H4 (cell line): Measurements from ENCODE around the gene NINL. TPM values are rescaled to one million over a fixed set of nuclear protein-coding genes. Genes with fewer than 3 reads are reported as not detected.

Experiments
- DNase-seq: peaks from one replicate; pipeline ENCODE4 v3.0.0-alpha.2; 2015; ENCODE audit warnings: low spot score
- total RNA-seq: library from RNA; depleted of rRNA; stranded (reverse); fragments of >200 nt; shearing (Covaris generic); gene quantifications from 2 replicates; pipeline ENCODE4 v1.2.3, GENCODE V29; 2014; rRNA removed

NINL gene
- total RNA-seq, 1 experiment from 2014 or later: 4.4 TPM

DNA sequence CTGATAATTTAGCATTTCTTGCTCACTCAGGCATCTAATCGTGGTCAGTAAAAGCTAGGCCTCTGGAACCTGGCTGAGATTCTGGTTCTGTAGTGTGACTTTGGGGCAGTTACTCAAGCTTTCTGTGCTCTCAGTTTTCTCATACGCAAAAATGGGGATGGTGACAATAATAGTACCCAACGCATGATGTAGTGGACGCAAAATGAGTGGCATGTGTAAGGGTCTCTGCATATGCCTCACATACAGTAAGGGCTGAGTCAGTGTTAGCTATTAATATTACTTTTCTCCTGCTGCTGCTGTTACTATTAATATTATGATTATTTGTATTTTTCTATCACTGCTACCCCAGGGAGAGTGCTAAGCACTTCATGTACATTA lies 177.2 kb downstream of the NINL start:
- no peak for DNase-seq

DNA sequence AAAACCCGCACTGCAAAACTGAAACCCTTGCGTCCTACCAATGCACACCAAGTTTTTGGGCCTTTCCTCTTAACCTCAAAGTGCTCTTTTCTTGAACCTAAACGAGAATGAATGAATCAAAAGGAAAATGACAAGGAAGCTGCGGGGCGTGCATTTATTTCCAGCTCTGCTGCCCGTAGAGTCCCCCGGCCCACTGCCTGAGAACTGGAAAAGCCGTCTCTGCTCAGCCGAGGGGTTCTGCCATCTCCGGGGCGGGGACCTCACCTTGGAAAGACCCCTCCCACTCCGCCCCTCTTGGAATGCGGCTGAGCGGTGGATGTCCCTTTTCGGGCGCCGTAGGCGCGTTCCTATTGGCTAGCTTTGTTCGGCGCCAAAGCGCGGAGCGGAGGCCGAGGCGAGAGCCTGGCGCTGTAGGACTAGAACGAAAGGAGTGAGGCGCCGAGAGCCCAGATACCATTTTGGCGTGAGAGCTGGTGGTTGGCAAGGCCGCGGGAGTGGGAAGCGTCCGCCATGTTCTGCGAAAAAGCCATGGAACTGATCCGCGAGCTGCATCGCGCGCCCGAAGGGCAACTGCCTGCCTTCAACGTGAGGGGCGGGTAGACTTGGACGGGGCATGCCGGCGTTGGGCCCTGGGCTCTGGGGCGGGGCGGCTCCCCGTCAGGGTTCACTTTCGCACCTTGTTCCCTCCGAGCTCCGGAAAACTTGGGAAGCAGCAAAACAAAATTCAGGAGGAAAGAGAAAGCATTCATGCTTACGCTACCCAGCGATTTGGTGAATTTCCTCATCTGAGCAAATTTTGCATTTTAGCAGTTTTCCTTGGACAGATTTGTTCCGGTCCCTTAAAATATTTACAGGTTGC lies 177.8 kb downstream of the NINL start, which contains the start of gene GINS1:
Gene GINS1, plus strand, starts transcription at position 363 of the 859 bp plus-strand sequence. Its CDS starts 148 bp downstream, at position 511.
- DNase-seq: peak; percentile 75

Other genes with a start within 250 kb of the NINL start
- 22.5 and 24.7 TPM in 2 replicates for gene ABHD12, start 194.7 kb downstream of the NINL start, total RNA-seq
- gene GINS1, start 177.9 kb downstream of the NINL start, total RNA-seq: 16.3 and 20.3 TPM in 2 replicates
- gene NANP, start 38.5 kb upstream of the NINL start, total RNA-seq: 4.4 and 7.3 TPM in 2 replicates
- gene ZNF337, start 111.3 kb upstream of the NINL start, total RNA-seq: 8.6 and 9.3 TPM in 2 replicates